Naive B cell (primary cell): ENCODE results near the gene SLC15A3. TPM values are rescaled to one million over a fixed set of nuclear protein-coding genes. Genes with fewer than 3 reads are reported as not detected.

Experiments
- ATAC-seq, 2 donors: fragments of 150-1000 bp; cut with Tn5 transposase; 2 replicates each; pipeline ENCODE4 v1.10.0; 2021; ENCODE audit warnings: low read depth in 2 of 2, mild to moderate bottlenecking in 2 of 2, moderate library complexity in 2 of 2
- DNase-seq: peaks from one replicate; pipeline ENCODE4 v3.0.0; 2022
- H3K27ac Mint-ChIP-seq, 6 donors: one replicate each; pipeline ENCODE4 v1.8.0; 2020 to 2022; ENCODE audit warnings: mild to moderate bottlenecking in 6 of 6, mixed read lengths in 6 of 6, moderate library complexity in 5 of 6, inconsistent platforms in 2 of 6
- H3K27me3 Mint-ChIP-seq, 3 donors: one replicate each; pipeline ENCODE4 v1.8.0; 2021 to 2022; ENCODE audit warnings: mixed read lengths in 3 of 3, mild to moderate bottlenecking in 1 of 3
- H3K36me3 Mint-ChIP-seq, 2 donors: one replicate each; pipeline ENCODE4 v1.8.0; 2020 to 2022; ENCODE audit warnings: mixed read lengths in 2 of 2, inconsistent platforms in 1 of 2, mild to moderate bottlenecking in 1 of 2
- H3K4me1 Mint-ChIP-seq, 3 donors: one replicate each; pipeline ENCODE4 v1.8.0; 2020 to 2022; ENCODE audit warnings: mixed read lengths in 3 of 3, inconsistent platforms in 1 of 3, mild to moderate bottlenecking in 1 of 3, moderate library complexity in 1 of 3
- H3K4me3 Mint-ChIP-seq, 8 donors: one replicate each; pipeline ENCODE4 v1.8.0; 2020 to 2022; ENCODE audit warnings: mild to moderate bottlenecking in 8 of 8, mixed read lengths in 8 of 8, moderate library complexity in 8 of 8, inconsistent platforms in 2 of 8
- H3K9me3 Mint-ChIP-seq, 7 donors: one replicate each; pipeline ENCODE4 v1.8.0; 2020 to 2022; ENCODE audit warnings: mixed read lengths in 7 of 7, mild to moderate bottlenecking in 5 of 7, inconsistent platforms in 2 of 7, moderate library complexity in 1 of 7
- polyA plus RNA-seq, 6 donors: library from polyadenylated mRNA; unstranded; fragments of 300-500 nt; fragmentation: Illumina TruSeq; gene quantifications; one replicate each; pipeline ENCODE4 v1.2.3, GENCODE V29; 2021; ENCODE audit warnings: low read depth in 6 of 6

The SLC15A3 gene
- 10 to 100 TPM in 5 of 6 donors, 1 to 10 TPM in 1; 7.0 to 18.1 (median 15.9) TPM for polyA plus RNA-seq

- H3K36me3 Mint-ChIP-seq: no peaks in the 10 kb centered on the region
- H3K9me3 Mint-ChIP-seq: no peaks in the 10 kb centered on the region
- H3K4me1 Mint-ChIP-seq: peaks cover 49 to 70% (median 55%) of the 10 kb centered on the region in 3 donors
- H3K27me3 Mint-ChIP-seq: no peaks in the 10 kb centered on the region
- peak within 1 kb of the TSS; percentile 96 to 99 (median 97) for H3K27ac Mint-ChIP-seq
- ATAC-seq: peak; percentile 88 to 89
- peak within 1 kb of the TSS; percentile 88 to 97 (median 94) for H3K4me3 Mint-ChIP-seq
- DNase-seq: peak; percentile 90
Observed at GRCh38 chr11:60951904-60952741, at the start of gene SLC15A3. SLC15A3 (minus strand) TSS chr11:60952176; CDS start chr11:60951551, 625 bp downstream.

GRCh38 chr11:61000426-61000825, 48.5 kb upstream of the SLC15A3 start:
- H3K36me3 Mint-ChIP-seq: peaks cover 0 to 3% of the 10 kb centered on the region in 2 donors
- H3K4me1 Mint-ChIP-seq: peaks cover 0 to 15% (median 15%) of the 10 kb centered on the region in 3 donors
- H3K4me3 Mint-ChIP-seq: no peak overlapping the region
- DNase-seq: no peak
- H3K27me3 Mint-ChIP-seq: peaks cover 0 to 3% (median 0%) of the 10 kb centered on the region in 3 donors
- ATAC-seq: no peak
- H3K27ac Mint-ChIP-seq: no peak overlapping the region
- H3K9me3 Mint-ChIP-seq: no peaks in the 10 kb centered on the region

GRCh38 chr11:60996381-60997138, 44.6 kb upstream of the SLC15A3 start:
- H3K36me3 Mint-ChIP-seq: peaks cover 3 to 7% of the 10 kb centered on the region in 2 donors
- no peaks in the 10 kb centered on the region for H3K27me3 Mint-ChIP-seq
- no peak for ATAC-seq
- no peaks in the 10 kb centered on the region for H3K9me3 Mint-ChIP-seq
- no peak overlapping the region for H3K4me3 Mint-ChIP-seq
- no peak for DNase-seq
- H3K4me1 Mint-ChIP-seq: peaks cover under 1 to 5% (median 4%) of the 10 kb centered on the region in 3 donors
- peak overlapping the region in 1 of 6 donors; percentile 37 for H3K27ac Mint-ChIP-seq

GRCh38 chr11:60995798-60996197, 43.8 kb upstream of the SLC15A3 start:
- H3K27me3 Mint-ChIP-seq: no peaks in the 10 kb centered on the region
- H3K4me1 Mint-ChIP-seq: peaks cover 2 to 4% (median 4%) of the 10 kb centered on the region in 3 donors
- peak overlapping the region in 1 of 6 donors; percentile 37 for H3K27ac Mint-ChIP-seq
- DNase-seq (no peak), ATAC-seq (no peak)
- no peak overlapping the region for H3K4me3 Mint-ChIP-seq
- no peaks in the 10 kb centered on the region for H3K9me3 Mint-ChIP-seq
- peaks cover 3 to 7% of the 10 kb centered on the region in 2 donors for H3K36me3 Mint-ChIP-seq

- DNase-seq: no peak
- H3K4me1 Mint-ChIP-seq: peaks cover 0 to 10% (median 8%) of the 10 kb centered on the region in 3 donors
Observed at GRCh38 chr11:60994541-60995080, 42.6 kb upstream of the SLC15A3 start.

GRCh38 chr11:60993615-60994014, 41.6 kb upstream of the SLC15A3 start:
- no peak overlapping the region for H3K4me3 Mint-ChIP-seq
- peak overlapping the region in 2 of 6 donors; percentile 9 to 74 for H3K27ac Mint-ChIP-seq

More at GRCh38 chr11:60994541-60995080, 42.6 kb upstream of the SLC15A3 start:
- Mint-ChIP-seq H3K27ac (no peak overlapping the region), H3K36me3 (peaks cover 3 to 7% of the 10 kb centered on the region in 2 donors), H3K27me3 (no peaks in the 10 kb centered on the region), H3K4me3 (no peak overlapping the region), H3K9me3 (no peaks in the 10 kb centered on the region)
- ATAC-seq: no peak

GRCh38 chr11:60992842-60993409, 41.0 kb upstream of the SLC15A3 start:
- Mint-ChIP-seq H3K4me3 (peak overlapping the region in 1 of 8 donors; percentile 46), H3K36me3 (peaks cover 3 to 7% of the 10 kb centered on the region in 2 donors), H3K9me3 (no peaks in the 10 kb centered on the region), H3K27ac (peak overlapping the region in 2 of 6 donors; percentile 54 to 64), H3K27me3 (no peaks in the 10 kb centered on the region), H3K4me1 (peaks cover 10 to 27% (median 17%) of the 10 kb centered on the region in 3 donors)
- no peak for DNase-seq
- no peak for ATAC-seq

More at GRCh38 chr11:60993615-60994014, 41.6 kb upstream of the SLC15A3 start:
- H3K27me3 Mint-ChIP-seq: no peaks in the 10 kb centered on the region
- ATAC-seq: no peak
- DNase-seq: no peak
- peaks cover 10 to 20% (median 17%) of the 10 kb centered on the region in 3 donors for H3K4me1 Mint-ChIP-seq
- H3K9me3 Mint-ChIP-seq: no peaks in the 10 kb centered on the region
- H3K36me3 Mint-ChIP-seq: peaks cover 3 to 7% of the 10 kb centered on the region in 2 donors

GRCh38 chr11:60991457-60991856, 39.5 kb upstream of the SLC15A3 start:
- DNase-seq (no peak), ATAC-seq (no peak)
- H3K27ac Mint-ChIP-seq: peak overlapping the region in 1 of 6 donors; percentile 71
- peaks cover 17 to 41% (median 21%) of the 10 kb centered on the region in 3 donors for H3K4me1 Mint-ChIP-seq
- no peaks in the 10 kb centered on the region for H3K27me3 Mint-ChIP-seq
- no peak overlapping the region for H3K4me3 Mint-ChIP-seq
- no peaks in the 10 kb centered on the region for H3K9me3 Mint-ChIP-seq
- peaks cover 3 to 7% of the 10 kb centered on the region in 2 donors for H3K36me3 Mint-ChIP-seq

GRCh38 chr11:60989093-60989650, 37.2 kb upstream of the SLC15A3 start:
- peak overlapping the region; percentile 73 to 93 (median 80) for H3K27ac Mint-ChIP-seq

GRCh38 chr11:60988658-60989057, 36.7 kb upstream of the SLC15A3 start:
- no peaks in the 10 kb centered on the region for H3K27me3 Mint-ChIP-seq
- ATAC-seq: no peak
- peaks cover 27 to 64% (median 39%) of the 10 kb centered on the region in 3 donors for H3K4me1 Mint-ChIP-seq
- peaks cover 0 to 4% of the 10 kb centered on the region in 2 donors for H3K36me3 Mint-ChIP-seq
- no peaks in the 10 kb centered on the region for H3K9me3 Mint-ChIP-seq
- no peak for DNase-seq
- H3K27ac Mint-ChIP-seq: peak overlapping the region; percentile 73 to 93 (median 80)
- peak overlapping the region in 1 of 8 donors; percentile 41 for H3K4me3 Mint-ChIP-seq

More at GRCh38 chr11:60989093-60989650, 37.2 kb upstream of the SLC15A3 start:
- ATAC-seq (peak; percentile 80 to 81), DNase-seq (peak; percentile 42)
- Mint-ChIP-seq H3K27me3 (no peaks in the 10 kb centered on the region), H3K36me3 (peaks cover 0 to 7% of the 10 kb centered on the region in 2 donors), H3K4me3 (peak overlapping the region in 7 of 8 donors; percentile 3 to 74 (median 41)), H3K9me3 (no peaks in the 10 kb centered on the region), H3K4me1 (peaks cover 27 to 59% (median 33%) of the 10 kb centered on the region in 3 donors)

- Mint-ChIP-seq H3K27me3 (no peaks in the 10 kb centered on the region), H3K4me3 (no peak overlapping the region), H3K4me1 (peaks cover 35 to 72% (median 36%) of the 10 kb centered on the region in 3 donors), H3K27ac (peak overlapping the region in 4 of 6 donors; percentile 34 to 90 (median 74)), H3K36me3 (no peaks in the 10 kb centered on the region), H3K9me3 (no peaks in the 10 kb centered on the region)
- ATAC-seq (no peak), DNase-seq (no peak)
Observed at GRCh38 chr11:60987577-60988277, 35.8 kb upstream of the SLC15A3 start.
